ENCODE results near the gene MDH1B.

MDH1B gene

GRCh38 chr2:206693399-206694137, 71.6 kb downstream of the MDH1B start:
- DNase-seq (ENCODE audit: low read depth): no peak

GRCh38 chr2:206692971-206693370, 72.2 kb downstream of the MDH1B start:
- DNase-seq (ENCODE audit: low read depth): no peak

- no peak for DNase-seq (ENCODE audit: low read depth)
Measured at GRCh38 chr2:206688990-206689389, 76.1 kb downstream of the MDH1B start.

GRCh38 chr2:206688453-206688852, 76.7 kb downstream of the MDH1B start:
- DNase-seq (ENCODE audit: low read depth): no peak
